ENCODE results near the gene HIGD1A.
A peak's percentile ranks its signal among the peaks of the same experiment; 100 is the strongest.

HIGD1A gene

GRCh38 chr3:42752961-42753360 is 51.3 kb downstream of the HIGD1A start:
- TF ChIP-seq, protein P1, sequence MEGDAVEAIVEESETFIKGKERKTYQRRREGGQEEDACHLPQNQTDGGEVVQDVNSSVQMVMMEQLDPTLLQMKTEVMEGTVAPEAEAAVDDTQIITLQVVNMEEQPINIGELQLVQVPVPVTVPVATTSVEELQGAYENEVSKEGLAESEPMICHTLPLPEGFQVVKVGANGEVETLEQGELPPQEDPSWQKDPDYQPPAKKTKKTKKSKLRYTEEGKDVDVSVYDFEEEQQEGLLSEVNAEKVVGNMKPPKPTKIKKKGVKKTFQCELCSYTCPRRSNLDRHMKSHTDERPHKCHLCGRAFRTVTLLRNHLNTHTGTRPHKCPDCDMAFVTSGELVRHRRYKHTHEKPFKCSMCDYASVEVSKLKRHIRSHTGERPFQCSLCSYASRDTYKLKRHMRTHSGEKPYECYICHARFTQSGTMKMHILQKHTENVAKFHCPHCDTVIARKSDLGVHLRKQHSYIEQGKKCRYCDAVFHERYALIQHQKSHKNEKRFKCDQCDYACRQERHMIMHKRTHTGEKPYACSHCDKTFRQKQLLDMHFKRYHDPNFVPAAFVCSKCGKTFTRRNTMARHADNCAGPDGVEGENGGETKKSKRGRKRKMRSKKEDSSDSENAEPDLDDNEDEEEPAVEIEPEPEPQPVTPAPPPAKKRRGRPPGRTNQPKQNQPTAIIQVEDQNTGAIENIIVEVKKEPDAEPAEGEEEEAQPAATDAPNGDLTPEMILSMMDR (IDR thresholded peaks at IDR 0.05; ENCODE audit: low read depth, low read length, missing control alignments): no peak
- no peak overlapping the region for H3K27ac ChIP-seq
- DNase-seq: no peak
- H3K4me3 ChIP-seq (ENCODE audit: low read depth, low read length): no peak overlapping the region
- in situ Hi-C loops (cut with HindIII; ENCODE audit: low pct_ligation_motif_present, low sequenced_read_pairs): no loop called here
- peaks cover 1% of the 10 kb centered on the region for H3K27me3 ChIP-seq (replicated peaks)
- H3K36me3 ChIP-seq (replicated peaks): no peaks in the 10 kb centered on the region

DNA sequence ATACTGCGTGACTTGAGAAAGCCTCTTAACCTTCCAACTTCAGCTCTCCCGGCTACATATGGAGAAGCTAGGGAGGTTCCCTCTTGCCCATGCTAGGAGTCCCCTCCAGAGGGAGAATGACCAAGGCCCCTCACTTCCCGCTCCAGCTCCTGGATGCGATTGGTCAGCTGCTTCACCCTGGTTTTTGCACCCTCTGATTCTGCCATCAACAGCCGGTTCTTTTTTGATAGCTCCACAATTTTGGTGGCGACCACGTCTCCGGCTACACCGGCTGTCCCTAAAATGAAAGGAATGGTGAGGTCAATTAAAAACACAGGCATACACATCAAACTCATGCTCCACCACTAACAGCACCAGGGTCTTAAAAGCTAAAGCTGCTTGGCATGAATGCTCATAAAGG is 51.8 kb downstream of the HIGD1A start:
- in situ Hi-C loops (cut with HindIII; ENCODE audit: low pct_ligation_motif_present, low sequenced_read_pairs): no loop called here
- H3K27me3 ChIP-seq (replicated peaks): no peaks in the 10 kb centered on the region
- no peaks in the 10 kb centered on the region for H3K36me3 ChIP-seq (replicated peaks)
- TF ChIP-seq, protein P1 (IDR thresholded peaks at IDR 0.05; ENCODE audit: low read depth, low read length, missing control alignments): no peak
- no peak overlapping the region for H3K4me3 ChIP-seq (ENCODE audit: low read depth, low read length)
- DNase-seq: no peak
- no peak overlapping the region for H3K27ac ChIP-seq

GRCh38 chr3:42751609-42752008 is 52.7 kb downstream of the HIGD1A start:
- no peak overlapping the region for H3K27ac ChIP-seq
- no peaks in the 10 kb centered on the region for H3K36me3 ChIP-seq (replicated peaks)
- in situ Hi-C loops (cut with HindIII; ENCODE audit: low pct_ligation_motif_present, low sequenced_read_pairs): no loop called here
- DNase-seq: no peak
- no peak overlapping the region for H3K4me3 ChIP-seq (ENCODE audit: low read depth, low read length)
- TF ChIP-seq, protein P1 (IDR thresholded peaks at IDR 0.05; ENCODE audit: low read depth, low read length, missing control alignments): no peak
- no peaks in the 10 kb centered on the region for H3K27me3 ChIP-seq (replicated peaks)

DNA sequence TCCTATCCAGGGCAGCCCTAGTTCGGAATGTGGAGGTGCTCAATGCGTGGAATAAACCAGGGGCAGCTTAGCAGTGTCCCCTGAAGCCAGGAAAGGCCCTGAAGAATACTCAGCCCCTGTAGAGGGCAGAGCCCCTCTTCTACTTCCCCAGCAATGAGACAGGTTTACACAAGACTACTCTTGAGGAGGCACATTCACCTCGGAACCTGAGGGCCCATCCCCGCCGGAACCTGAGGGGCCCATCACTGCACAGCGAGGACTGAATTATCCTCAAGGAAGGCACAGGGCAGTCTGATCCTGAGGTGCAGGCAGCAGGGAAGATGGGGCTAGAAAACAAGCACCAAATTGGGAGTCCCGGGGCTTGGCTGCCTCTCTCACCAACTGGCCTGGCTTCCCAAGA is 53.5 kb downstream of the HIGD1A start:
- TF ChIP-seq, protein P1 (IDR thresholded peaks at IDR 0.05; ENCODE audit: low read depth, low read length, missing control alignments): no peak
- in situ Hi-C loops (cut with HindIII; ENCODE audit: low pct_ligation_motif_present, low sequenced_read_pairs): no loop called here
- Histone ChIP-seq H3K36me3 (replicated peaks) (no peaks in the 10 kb centered on the region), H3K4me3 (ENCODE audit: low read depth, low read length) (no peak overlapping the region), H3K27ac (no peak overlapping the region), H3K27me3 (replicated peaks) (no peaks in the 10 kb centered on the region)
- DNase-seq: no peak

DNA sequence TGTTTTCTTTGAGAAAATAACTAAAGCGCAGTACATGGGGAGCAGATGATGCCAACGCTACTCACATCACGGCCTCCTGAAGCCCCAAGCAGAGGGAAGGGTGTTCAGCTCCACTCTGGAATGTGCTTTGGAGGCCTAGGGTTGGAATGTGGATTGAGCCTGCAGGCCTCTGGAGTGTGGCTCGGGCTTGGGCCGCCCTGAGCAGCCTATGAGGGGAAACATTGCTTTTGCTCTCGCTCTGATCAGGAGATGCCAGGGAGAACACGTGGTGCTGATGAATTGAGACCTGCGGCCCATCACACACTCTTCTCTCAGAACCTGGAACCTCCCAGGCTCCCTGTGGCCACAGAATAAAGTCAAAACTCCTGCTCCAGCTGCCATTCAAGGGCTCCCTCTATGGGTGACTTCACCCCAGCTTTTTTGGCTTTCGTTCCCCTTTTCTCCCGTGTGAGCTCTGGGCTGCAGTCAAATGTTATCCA is 54.5 kb downstream of the HIGD1A start:
- H3K36me3 ChIP-seq (replicated peaks): no peaks in the 10 kb centered on the region
- H3K27me3 ChIP-seq (replicated peaks): no peaks in the 10 kb centered on the region
- no peak overlapping the region for H3K4me3 ChIP-seq (ENCODE audit: low read depth, low read length)
- TF ChIP-seq, protein P1 (IDR thresholded peaks at IDR 0.05; ENCODE audit: low read depth, low read length, missing control alignments): peak; percentile 77
- in situ Hi-C loops (cut with HindIII; ENCODE audit: low pct_ligation_motif_present, low sequenced_read_pairs): no loop called here
- DNase-seq: no peak
- no peak overlapping the region for H3K27ac ChIP-seq

GRCh38 chr3:42749025-42749752 is 55.1 kb downstream of the HIGD1A start:
- TF ChIP-seq, protein P1 (IDR thresholded peaks at IDR 0.05; ENCODE audit: low read depth, low read length, missing control alignments): no peak
- in situ Hi-C loops (cut with HindIII; ENCODE audit: low pct_ligation_motif_present, low sequenced_read_pairs): no loop called here

More at GRCh38 chr3:42749025-42749752, 55.1 kb downstream of the HIGD1A start:
- Histone ChIP-seq H3K27me3 (replicated peaks) (no peaks in the 10 kb centered on the region), H3K36me3 (replicated peaks) (no peaks in the 10 kb centered on the region), H3K27ac (no peak overlapping the region), H3K4me3 (ENCODE audit: low read depth, low read length) (no peak overlapping the region)
- no peak for DNase-seq

Measured in brain microvascular endothelial cell (primary cell).